Testis (tissue), 3 donors: ENCODE measurements around the gene CFAP61. TPM values are rescaled to one million over a fixed set of nuclear protein-coding genes. Genes with fewer than 3 reads are reported as not detected.

Experiments
- DNase-seq: peaks from one replicate; pipeline ENCODE4 v3.0.0-alpha.2; 2019
- H3K27ac ChIP-seq, 2 donors: fragments of 200-600 bp; sonication (generic); one replicate each; pipeline ENCODE4 v1.5.1; 2019
- H3K27me3 ChIP-seq: fragments of 200-600 bp; sonication (generic); one replicate; pipeline ENCODE4 v1.5.1; 2019
- H3K36me3 ChIP-seq: fragments of 200-600 bp; sonication (generic); one replicate; pipeline ENCODE4 v1.5.1; 2017; ENCODE audit warnings: low read depth; ENCODE audit errors: missing control alignments
- H3K4me1 ChIP-seq: fragments of 200-600 bp; sonication (generic); one replicate; pipeline ENCODE4 v1.5.1; 2019
- H3K4me3 ChIP-seq, 2 donors: fragments of 200-600 bp; sonication (generic); one replicate each; pipeline ENCODE4 v1.5.1; 2017 to 2019
- H3K9me3 ChIP-seq: fragments of 200-600 bp; sonication (generic); one replicate; pipeline ENCODE4 v1.5.1; 2017
- CTCF ChIP-seq, 3 experiments: fragments of 450-650 bp in 2 of 3; fragments of 200-600 bp in 1 of 3; sonication (generic) in 1 of 3; IDR thresholded peaks; one replicate each; pipeline ENCODE4 v1.5.1; 2016 to 2019; ENCODE audit warnings: antibody characterized with exemption in 3 of 3, mild to moderate bottlenecking in 2 of 3, moderate library complexity in 1 of 3
- POLR2A ChIP-seq: fragments of 450-650 bp; IDR thresholded peaks from one replicate; pipeline ENCODE4 v1.6.1; 2017; ENCODE audit warnings: antibody characterized with exemption, mild to moderate bottlenecking, moderate library complexity
- WGBS, 2 donors: methylation state at CpG; one replicate each; pipeline ENCODE4 v1.1.5; 2018; 5-methylcytosine and 5-hydroxymethylcytosine counted together
- intact Hi-C: fragments of 100-400 bp; cut with DNase I; formaldehyde crosslinking; loops from one replicate; pipeline ENCODE4 v1.15.1; 2023; ENCODE audit warnings: low total_unique reads
- polyA plus RNA-seq: library from polyadenylated mRNA; stranded (reverse); fragments of 350-450 nt; fragmentation: Illumina TruSeq; extraction: RNeasy Lipid Tissue Mini Kit (QIAGEN cat#74804); gene quantifications from one replicate; pipeline ENCODE4 v1.2.3, GENCODE V29; 2014; ENCODE audit warnings: low read depth, low replicate concordance; ENCODE audit not compliant: insufficient read depth
- total RNA-seq, 2 donors: library from RNA; depleted of rRNA; stranded (reverse); fragments of >200 nt; gene quantifications; one replicate each; pipeline ENCODE4 v1.2.3, GENCODE V29; 2016

Gene CFAP61
- total and polyA plus RNA-seq, 3 donors from 2014 or later, result 21.4 to 76.0 (median 27.3) TPM

DNA sequence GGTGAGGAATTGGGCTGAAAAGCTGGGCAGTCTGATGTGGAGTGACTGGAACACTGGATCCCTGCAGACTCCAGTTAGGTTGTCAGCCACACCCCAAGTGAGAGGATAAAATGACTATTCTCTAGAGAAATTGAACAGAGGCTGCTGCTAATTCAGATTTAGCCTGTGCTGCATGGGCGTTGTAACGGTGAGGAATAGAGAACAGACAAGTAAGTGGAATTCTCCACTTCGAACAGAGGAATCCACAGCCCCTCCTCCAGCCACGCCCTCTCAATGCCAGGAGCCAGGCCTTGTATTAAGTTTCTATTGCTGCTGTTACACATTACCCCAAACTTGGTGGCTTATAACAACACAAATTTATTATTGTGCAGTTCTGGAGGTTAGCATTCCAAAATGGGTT is 109.3 kb downstream of the CFAP61 start:
- no peak overlapping the region for H3K27ac ChIP-seq
- no peak overlapping the region for H3K4me3 ChIP-seq
- 75 to 79% methylated on average over 4 of the region's 4 CpGs for WGBS, 2 donors
- DNase-seq, result no peak
- intact Hi-C loops, result no loop called here
- no peaks in the 10 kb centered on the region for H3K4me1 ChIP-seq
- TF ChIP-seq POLR2A, result no peak
- TF ChIP-seq CTCF (IDR thresholded peaks at IDR 0.05), result no peak
- no peaks in the 10 kb centered on the region for H3K27me3 ChIP-seq
- no peaks in the 10 kb centered on the region for H3K9me3 ChIP-seq
- H3K36me3 ChIP-seq, result no peaks in the 10 kb centered on the region

DNA sequence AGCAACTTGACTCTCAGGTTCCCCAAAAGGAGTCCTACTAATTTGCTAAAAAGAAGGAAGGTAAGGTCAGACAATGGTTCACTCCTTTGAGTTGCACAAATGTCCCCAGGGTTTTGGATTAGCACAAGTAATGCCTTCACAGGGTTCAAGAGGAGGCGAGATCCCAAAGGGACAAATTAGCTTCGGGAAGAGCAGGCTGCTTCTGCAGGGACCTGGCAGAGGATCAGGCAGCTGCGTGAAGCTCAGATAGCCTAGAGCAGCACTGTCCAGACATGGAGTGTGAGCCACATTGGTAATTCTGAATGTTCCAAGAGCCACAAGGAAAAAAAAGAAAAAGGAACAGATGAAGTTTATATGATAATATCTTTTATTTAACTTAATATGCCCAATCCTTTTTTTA is 115.4 kb downstream of the CFAP61 start:
- Histone ChIP-seq H3K27ac (no peak overlapping the region), H3K9me3 (no peaks in the 10 kb centered on the region), H3K4me1 (no peaks in the 10 kb centered on the region), H3K4me3 (no peak overlapping the region), H3K36me3 (no peaks in the 10 kb centered on the region), H3K27me3 (no peaks in the 10 kb centered on the region)
- DNase-seq, result peak; percentile 54
- intact Hi-C loops, result no loop called here
- TF ChIP-seq CTCF (IDR thresholded peaks at IDR 0.05) (no peak), POLR2A (no peak)
- WGBS, 2 donors, result 51 to 74% methylated on average over 3 of the region's 3 CpGs

GRCh38 chr20:20173254-20173653 is 120.9 kb downstream of the CFAP61 start:
- H3K4me3 ChIP-seq, result no peak overlapping the region
- intact Hi-C loops, result no loop called here

DNA sequence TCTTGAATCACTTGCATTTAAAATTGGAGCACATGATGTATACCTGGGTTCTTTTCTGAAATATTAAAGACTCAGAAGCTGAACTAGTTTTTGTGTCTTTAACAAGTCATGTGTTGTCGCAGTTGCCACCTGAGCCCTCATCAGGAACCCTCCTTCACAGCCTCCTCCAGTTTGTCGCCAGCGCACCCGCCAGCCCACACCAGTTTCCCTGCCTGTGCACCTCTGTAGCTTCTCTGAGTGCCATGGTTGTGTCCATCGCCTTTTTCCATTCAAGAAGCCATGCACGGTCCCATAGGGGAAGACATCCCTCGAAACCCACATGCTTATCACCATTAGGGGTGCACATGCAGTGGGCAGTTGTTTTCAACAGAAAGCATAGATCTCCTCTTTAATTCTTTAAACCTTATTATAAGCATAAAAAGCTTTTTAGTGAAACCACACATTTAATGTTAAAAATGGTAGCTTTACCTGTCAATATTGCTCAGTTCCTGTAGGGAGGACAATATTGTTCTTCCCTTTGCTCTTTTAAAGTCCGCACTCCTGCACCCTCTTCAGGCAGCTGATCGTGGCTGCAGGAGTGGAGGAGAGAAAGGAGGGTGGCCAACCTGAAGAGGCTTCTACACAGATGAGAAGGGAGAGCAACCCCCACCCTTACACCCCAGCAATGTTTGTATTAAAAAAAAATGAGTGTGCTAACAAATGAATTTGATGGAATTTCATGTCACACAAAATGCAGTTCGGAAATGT is 121.9 kb downstream of the CFAP61 start:
- TF ChIP-seq POLR2A (no peak), CTCF (IDR thresholded peaks at IDR 0.05) (no peak)
- 90% methylated on average over 10 of the region's 10 CpGs for WGBS, 2 donors
- H3K4me1 ChIP-seq, result no peaks in the 10 kb centered on the region
- no peaks in the 10 kb centered on the region for H3K36me3 ChIP-seq
- DNase-seq, result no peak
- no peak overlapping the region for H3K4me3 ChIP-seq
- intact Hi-C loops, result no loop called here
- H3K27me3 ChIP-seq, result no peaks in the 10 kb centered on the region
- no peaks in the 10 kb centered on the region for H3K9me3 ChIP-seq
- no peak overlapping the region for H3K27ac ChIP-seq

More at GRCh38 chr20:20173254-20173653, 120.9 kb downstream of the CFAP61 start:
- 89 to 93% methylated on average over 1 of the region's 1 CpG for WGBS, 2 donors
- Histone ChIP-seq H3K27me3 (no peaks in the 10 kb centered on the region), H3K4me1 (no peaks in the 10 kb centered on the region), H3K9me3 (no peaks in the 10 kb centered on the region), H3K36me3 (no peaks in the 10 kb centered on the region), H3K27ac (no peak overlapping the region)
- no peak for TF ChIP-seq CTCF (IDR thresholded peaks at IDR 0.05)
- no peak for DNase-seq

DNA sequence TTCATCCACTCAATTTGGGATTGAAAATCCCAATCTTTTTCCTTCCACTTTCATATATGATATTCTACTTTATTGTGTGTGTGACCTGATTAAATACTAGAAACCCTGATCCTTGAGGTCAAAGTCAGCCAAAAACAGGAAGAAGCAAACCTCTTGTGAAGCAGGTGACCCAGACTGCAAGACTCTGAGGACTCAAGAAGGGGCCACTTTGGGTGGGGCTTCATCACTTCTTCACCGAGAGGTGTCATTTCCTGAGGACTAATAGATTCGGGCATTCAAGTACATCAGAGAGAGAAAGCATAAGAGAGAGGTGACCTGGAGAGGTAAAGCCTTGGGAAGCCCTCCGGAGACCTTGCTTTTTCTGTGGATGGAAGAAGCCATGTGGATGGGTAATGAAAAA is 129.0 kb downstream of the CFAP61 start:
- TF ChIP-seq POLR2A (no peak), CTCF (IDR thresholded peaks at IDR 0.05) (no peak)
- 58 to 86% methylated on average over 3 of the region's 3 CpGs for WGBS, 2 donors
- H3K27me3 ChIP-seq, result no peaks in the 10 kb centered on the region
- H3K27ac ChIP-seq, result no peak overlapping the region
- no peaks in the 10 kb centered on the region for H3K36me3 ChIP-seq
- no peak for DNase-seq
- no peak overlapping the region for H3K4me3 ChIP-seq
- intact Hi-C loops, result no loop called here
- H3K4me1 ChIP-seq, result no peaks in the 10 kb centered on the region
- no peaks in the 10 kb centered on the region for H3K9me3 ChIP-seq
